ENCODE data around the gene NRAP.

The NRAP gene

GRCh38 chr10:113613977-113614690, 49.7 kb downstream of the NRAP start:
- DNase-seq (ENCODE audit: low read depth), result no peak
- TF ChIP-seq CTCF (IDR thresholded peaks at IDR 0.05; ENCODE audit: low read length, missing control alignments), result no peak
- no peak overlapping the region for H3K4me3 ChIP-seq (replicated peaks; ENCODE audit: low read depth, low read length)

GRCh38 chr10:113613427-113613826, 50.4 kb downstream of the NRAP start:
- H3K4me3 ChIP-seq (replicated peaks; ENCODE audit: low read depth, low read length), result no peak overlapping the region
- no peak for TF ChIP-seq CTCF (IDR thresholded peaks at IDR 0.05; ENCODE audit: low read length, missing control alignments)
- no peak for DNase-seq (ENCODE audit: low read depth)

GRCh38 chr10:113612154-113612553, 51.7 kb downstream of the NRAP start:
- DNase-seq (ENCODE audit: low read depth), result no peak
- no peak for TF ChIP-seq CTCF (IDR thresholded peaks at IDR 0.05; ENCODE audit: low read length, missing control alignments)
- H3K4me3 ChIP-seq (replicated peaks; ENCODE audit: low read depth, low read length), result no peak overlapping the region

- no peak for DNase-seq (ENCODE audit: low read depth)
- H3K4me3 ChIP-seq (replicated peaks; ENCODE audit: low read depth, low read length), result no peak overlapping the region
- no peak for TF ChIP-seq CTCF (IDR thresholded peaks at IDR 0.05; ENCODE audit: low read length, missing control alignments)
These were observed 52.9 kb downstream of the NRAP start for GRCh38 chr10:113610631-113611601.

- H3K4me3 ChIP-seq (replicated peaks; ENCODE audit: low read depth, low read length), result no peak overlapping the region
- DNase-seq (ENCODE audit: low read depth), result no peak
- no peak for TF ChIP-seq CTCF (IDR thresholded peaks at IDR 0.05; ENCODE audit: low read length, missing control alignments)
These were observed 54.1 kb downstream of the NRAP start for GRCh38 chr10:113609704-113610108.

GRCh38 chr10:113605268-113605978, 58.4 kb downstream of the NRAP start:
- no peak overlapping the region for H3K4me3 ChIP-seq (replicated peaks; ENCODE audit: low read depth, low read length)
- DNase-seq (ENCODE audit: low read depth), result no peak
- no peak for TF ChIP-seq CTCF (IDR thresholded peaks at IDR 0.05; ENCODE audit: low read length, missing control alignments)
